GM12878 (cell line): Measurements from ENCODE around the gene CTSF. TPM values are rescaled to one million over a fixed set of nuclear protein-coding genes. Genes with fewer than 3 reads are reported as not detected.

Source experiments
- ATAC-seq: fragments of 200-7000 bp; cut with Tn5 transposase; 3 replicates; pipeline ENCODE4 v1.9.1; 2020; ENCODE audit warnings: mild to moderate bottlenecking, moderate library complexity
- BruUV-seq: library from RNA; stranded (reverse); fragments of 400-500 nt; replicated peaks from 2 replicates; lab custom pipeline; 2021; lab: Mats Ljungman, UMichigan
- CTCF ChIA-PET: fragments of 300-600 bp; sonication (Branson Sonifier 250); formaldehyde crosslinking; extraction: SDS; loops from one replicate; lab custom pipeline; 2021; ENCODE audit warnings: inconsistent platforms; lab: Yijun Ruan, JAX
- POLR2A ChIA-PET: fragments of 350-600 bp; formaldehyde crosslinking; extraction: SDS; loops from one replicate; lab custom pipeline; 2021; ENCODE audit warnings: inconsistent platforms; lab: Charles Lee
- RAD21 ChIA-PET: fragments of 300-600 bp; sonication (Branson Sonifier 250); formaldehyde crosslinking; loops from one replicate; lab custom pipeline; 2023; ENCODE audit warnings: antibody characterized with exemption; ENCODE audit not compliant: unreplicated experiment; lab: Charles Lee
- SMC1A ChIA-PET: fragments of 300-600 bp; sonication (Branson Sonifier 250); formaldehyde crosslinking; loops from one replicate; lab custom pipeline; 2023; ENCODE audit not compliant: unreplicated experiment, uncharacterized antibody; lab: Charles Lee
- DNase-seq: peaks from one replicate; pipeline ENCODE4 v3.0.0-alpha.2; 2011; ENCODE audit warnings: low read depth, low spot score
- FAIRE-seq: peaks from 3 replicates; lab custom pipeline; 2011; peaks lifted over from hg19 to GRCh38; lab: Jason Lieb, UNC
- H2AFZ ChIP-seq: 2 replicates; pipeline ENCODE4 v1.6.0; 2011; ENCODE audit warnings: low read depth, low read length, control low read depth; ENCODE audit not compliant: control insufficient read depth
- H3K27ac ChIP-seq: 2 replicates; pipeline ENCODE4 v1.5.1; 2011; ENCODE audit warnings: control low read depth; ENCODE audit not compliant: control insufficient read depth, insufficient read depth
- H3K27me3 ChIP-seq, 2 experiments: replicated peaks in 1 of 2; 2 replicates each; pipeline versions ENCODE4 v1.6.0 to v1.6.1; 2011; ENCODE audit warnings: low read length in 1 of 2; ENCODE audit not compliant: control insufficient read depth in 2 of 2, insufficient read depth in 2 of 2
- H3K36me3 ChIP-seq, 2 experiments: 2 replicates each; pipeline ENCODE4 v1.5.1; 2011; ENCODE audit warnings: low read length in 1 of 2; ENCODE audit not compliant: control insufficient read depth in 2 of 2, insufficient read depth in 2 of 2
- H3K4me1 ChIP-seq: 2 replicates; pipeline ENCODE4 v1.6.1; 2011; ENCODE audit warnings: mild to moderate bottlenecking, low read length, moderate library complexity, mixed read lengths; ENCODE audit not compliant: control insufficient read depth, insufficient read depth
- H3K4me2 ChIP-seq: 2 replicates; pipeline ENCODE4 v1.6.0; 2011; ENCODE audit warnings: control low read depth; ENCODE audit not compliant: control insufficient read depth, insufficient read depth
- H3K4me3 ChIP-seq: fragments of 200-600 bp; sonication (generic); 2 replicates; pipeline ENCODE4 v1.5.1; 2016
- H3K79me2 ChIP-seq: 2 replicates; pipeline ENCODE4 v1.6.0; 2011; ENCODE audit warnings: low read length; ENCODE audit not compliant: control insufficient read depth, insufficient read depth
- H3K9ac ChIP-seq: 2 replicates; pipeline ENCODE4 v1.8.0; 2011; ENCODE audit warnings: low read length, control low read depth, mixed read lengths; ENCODE audit not compliant: control insufficient read depth, insufficient read depth
- H3K9me3 ChIP-seq: replicated peaks from 3 replicates; pipeline ENCODE4 v1.5.1; 2011; ENCODE audit warnings: mild to moderate bottlenecking, low read length; ENCODE audit not compliant: control insufficient read depth, insufficient read depth
- H4K20me1 ChIP-seq: 2 replicates; pipeline ENCODE4 v1.6.0; 2011; ENCODE audit not compliant: control insufficient read depth, insufficient read depth
- EZH2 ChIP-seq: IDR thresholded peaks from 2 replicates; pipeline ENCODE4 v1.6.1; 2012; ENCODE audit warnings: low read depth, mild to moderate bottlenecking, control low read depth, inconsistent platforms, low read length, borderline replicate concordance; ENCODE audit not compliant: control insufficient read depth
- POLR2AphosphoS5 ChIP-seq: IDR thresholded peaks from 2 replicates; pipeline ENCODE4 v1.6.1; 2011; ENCODE audit warnings: mild to moderate bottlenecking, low read length, inconsistent platforms
- RUNX3 ChIP-seq: IDR thresholded peaks from 2 replicates; pipeline ENCODE4 v1.6.1; 2012; ENCODE audit warnings: low read length, inconsistent platforms
- TCF12 ChIP-seq: IDR thresholded peaks from 2 replicates; pipeline ENCODE4 v1.6.1; 2011; ENCODE audit warnings: low read depth, mild to moderate bottlenecking, low read length
- TCF3 ChIP-seq: IDR thresholded peaks from 2 replicates; pipeline ENCODE4 v1.6.1; 2012; ENCODE audit warnings: low read depth, mild to moderate bottlenecking, low read length, borderline replicate concordance; ENCODE audit not compliant: insufficient read depth
- WGBS: methylation state at CpG from one replicate; pipeline ENCODE4 v1.1.6; 2016; ENCODE audit warnings: low lambda C conversion rate; ENCODE audit not compliant: insufficient replicate concordance, insufficient coverage; ENCODE audit errors: missing lambda C conversion rate; 5-methylcytosine and 5-hydroxymethylcytosine counted together
- in situ Hi-C: fragments of 300-500 bp; cut with MboI; formaldehyde crosslinking; loops from 9 replicates; pipeline ENCODE4 v1.14.3; 2018; ENCODE audit warnings: mixed read lengths
- intact Hi-C: fragments of 100-400 bp; cut with micrococcal nuclease; formaldehyde crosslinking; loops from one replicate; pipeline ENCODE4 v1.14.2; 2022; ENCODE audit not compliant: unreplicated experiment
- polyA plus RNA-seq, 11 experiments: library from polyadenylated mRNA; depleted of rRNA in 4 of 11; unstranded in 6 of 11; stranded (reverse) in 5 of 11; fragments of >200 nt; fragmentation: Nextera tagmentation in 4 of 11; fragmentation: Illumina TruSeq in 1 of 11; extraction: Ambion mirVana in 4 of 11; extraction: Trizol in 1 of 11; gene quantifications; 1 replicate in 1 of 11; 2 replicates in 10 of 11; pipeline versions ENCODE4 v1.2.1 to v1.2.3, GENCODE V29; 2011 to 2016; ENCODE audit warnings: inconsistent platforms in 2 of 11, missing spikeins in 2 of 11, low read depth in 1 of 11
- total RNA-seq, 4 experiments: library from RNA; depleted of rRNA in 3 of 4; stranded (reverse); fragments of >200 nt in 3 of 4; fragmentation: Illumina TruSeq in 1 of 4; extraction: Trizol in 1 of 4; gene quantifications; 2 replicates each; pipeline versions ENCODE4 v1.2.1 to v1.2.3, GENCODE V29; 2013 to 2021

The CTSF gene
- total and polyA plus RNA-seq, 10 of the 15 experiments (the other 5 are each of a cell fraction or from before 2014, with no cell fraction given): 0.11 to 0.41 (median 0.26) TPM; not detected in 4

DNA sequence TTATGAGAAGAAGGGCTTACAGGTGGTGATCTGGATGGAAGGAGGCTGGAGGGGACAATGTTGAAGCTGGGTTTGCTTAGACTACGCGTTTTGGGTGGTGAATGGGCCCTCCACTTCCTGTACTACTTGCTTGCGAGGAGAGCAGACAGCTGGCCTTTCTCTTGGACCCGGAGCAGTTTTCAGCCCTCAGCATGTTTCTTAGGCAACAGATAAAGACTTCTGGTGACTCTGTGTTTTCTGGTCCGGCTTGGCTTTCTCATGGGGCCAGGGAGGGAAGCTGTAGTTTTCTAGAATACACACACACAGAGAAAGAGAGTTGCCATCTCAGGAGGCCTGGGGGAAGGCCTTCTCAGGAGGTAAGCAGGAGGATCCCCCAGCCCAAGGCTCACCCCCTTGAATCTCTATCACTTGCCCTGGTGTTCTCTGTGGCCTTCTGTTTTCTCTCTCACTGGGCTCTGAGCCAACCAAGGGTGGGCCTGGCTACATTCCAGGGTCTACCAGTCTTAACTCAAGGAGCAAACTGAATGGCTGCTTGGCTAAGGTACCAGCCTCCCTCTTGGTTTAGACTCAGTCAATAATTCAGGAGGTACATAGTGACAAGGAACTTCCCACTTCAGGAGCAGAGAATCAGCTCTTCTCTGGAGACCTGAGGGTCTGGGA is 27.0 kb upstream of the CTSF start:
- intact Hi-C loops (no loop called here), in situ Hi-C loops (no loop called here)
- peak overlapping the region; percentile 90 for H3K4me2 ChIP-seq
- H3K4me3 ChIP-seq: peak overlapping the region; percentile 3; the same call in 1 of the 2 replicates
- peak overlapping the region; percentile 69 for H2AFZ ChIP-seq
- FAIRE-seq: peak; percentile 88
- peaks cover 23% of the 10 kb centered on the region for H3K79me2 ChIP-seq
- 4% methylated on average over 5 of the region's 5 CpGs for WGBS
- POLR2A ChIA-PET: interaction anchor here (0.5 to 6.9 kb wide), 9 partner anchors 12 to 241 kb away, joined by 3 to 60 read pairs (median 6); partner anchors contain the start of genes DPP3, RBM14, RBM4 and RBM4B
- no peaks in the 10 kb centered on the region for H3K9me3 ChIP-seq
- ATAC-seq: peak; percentile 10
- no peaks in the 10 kb centered on the region for H3K36me3 ChIP-seq
- CTCF ChIA-PET: interaction anchor here (1.0 to 7.7 kb wide), 5 partner anchors 13 to 83 kb away, joined by 3 to 75 read pairs (median 21); partner anchors contain the start of genes RBM4 and RBM4B
- BruUV-seq: no TSS peak
- RAD21 ChIA-PET: interaction anchor here (0.8 to 1.7 kb wide), 5 partner anchors 16 to 82 kb away, joined by 3 to 10 read pairs (median 4); partner anchors contain the start of gene RBM4B
- peak overlapping the region; percentile 84 for H3K27ac ChIP-seq
- DNase-seq: peak; percentile 37
- no peaks in the 10 kb centered on the region for H3K27me3 ChIP-seq
- TF ChIP-seq POLR2AphosphoS5 (0 out of 2 replicates have a peak, but pooled peaks have one; percentile 39), TCF3 (0 out of 2 replicates have a peak, but pooled peaks have one; percentile 22), RUNX3 (peak; percentile 79), EZH2 (no peak), TCF12 (peak; percentile 63; the same call in 1 of the 2 replicates)
- SMC1A ChIA-PET: interaction anchor here (0.6 to 4.2 kb wide), 8 partner anchors 11 to 83 kb away, joined by 3 to 19 read pairs (median 6); partner anchors contain the start of genes RBM14, RBM4 and RBM4B
- H3K9ac ChIP-seq: peak overlapping the region; percentile 39
- H3K4me1 ChIP-seq: peaks cover 13% of the 10 kb centered on the region
- H4K20me1 ChIP-seq: no peaks in the 10 kb centered on the region
